IPS DF 4.7 (cell line): ENCODE results near the gene RIPOR3.

Experiments
- DNase-seq: peaks from one replicate; pipeline ENCODE4 v3.0.0-alpha.2; 2013; ENCODE audit warnings: low spot score; ENCODE audit errors: extremely low read depth

Gene RIPOR3

DNA sequence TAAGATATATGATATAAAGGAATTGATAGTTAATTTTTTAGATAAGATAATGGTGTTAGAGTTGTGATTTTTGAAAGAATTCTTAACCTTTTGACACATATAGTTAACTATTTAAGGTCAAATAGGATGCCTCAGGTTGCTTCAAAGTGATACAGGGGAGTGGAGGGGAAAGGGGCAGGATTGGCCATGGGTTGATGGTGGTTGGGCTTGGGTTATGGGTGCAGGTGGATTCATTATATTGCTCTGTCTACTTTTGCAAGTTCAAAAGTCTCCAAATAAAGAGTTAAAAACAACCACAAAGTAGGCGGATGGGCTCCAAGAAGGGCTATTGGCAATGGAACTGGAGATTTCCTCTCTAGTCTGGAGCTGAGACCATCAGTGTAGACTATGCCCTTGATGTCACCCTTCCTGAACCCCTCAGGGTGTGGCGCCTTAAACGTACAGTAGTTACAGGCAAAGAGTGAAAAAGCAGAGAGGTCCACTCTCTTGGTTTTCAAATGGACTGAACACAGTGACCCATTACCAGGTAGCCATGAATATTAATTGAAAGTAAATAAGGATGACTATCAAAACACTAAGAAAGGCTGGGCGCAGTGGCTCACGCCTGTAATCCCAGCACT is 100.0 kb downstream of the RIPOR3 start:
- no peak for DNase-seq

DNA sequence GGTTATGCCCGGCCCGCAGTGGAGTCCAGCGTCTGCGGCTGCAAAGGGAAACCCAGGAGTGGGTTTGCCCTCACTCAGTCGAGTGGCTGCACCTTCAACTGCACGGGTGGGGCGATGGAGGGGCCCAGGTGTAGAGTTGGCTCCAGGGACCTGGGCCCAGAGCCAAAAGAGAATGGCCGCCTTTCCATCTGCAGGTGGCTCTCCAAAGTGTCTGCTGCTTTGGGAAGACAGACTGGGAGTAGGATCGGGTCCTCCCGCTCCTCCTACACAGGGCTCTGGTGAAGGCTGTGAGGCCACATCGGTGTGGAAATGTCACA is 101.0 kb downstream of the RIPOR3 start:
- no peak for DNase-seq

DNA sequence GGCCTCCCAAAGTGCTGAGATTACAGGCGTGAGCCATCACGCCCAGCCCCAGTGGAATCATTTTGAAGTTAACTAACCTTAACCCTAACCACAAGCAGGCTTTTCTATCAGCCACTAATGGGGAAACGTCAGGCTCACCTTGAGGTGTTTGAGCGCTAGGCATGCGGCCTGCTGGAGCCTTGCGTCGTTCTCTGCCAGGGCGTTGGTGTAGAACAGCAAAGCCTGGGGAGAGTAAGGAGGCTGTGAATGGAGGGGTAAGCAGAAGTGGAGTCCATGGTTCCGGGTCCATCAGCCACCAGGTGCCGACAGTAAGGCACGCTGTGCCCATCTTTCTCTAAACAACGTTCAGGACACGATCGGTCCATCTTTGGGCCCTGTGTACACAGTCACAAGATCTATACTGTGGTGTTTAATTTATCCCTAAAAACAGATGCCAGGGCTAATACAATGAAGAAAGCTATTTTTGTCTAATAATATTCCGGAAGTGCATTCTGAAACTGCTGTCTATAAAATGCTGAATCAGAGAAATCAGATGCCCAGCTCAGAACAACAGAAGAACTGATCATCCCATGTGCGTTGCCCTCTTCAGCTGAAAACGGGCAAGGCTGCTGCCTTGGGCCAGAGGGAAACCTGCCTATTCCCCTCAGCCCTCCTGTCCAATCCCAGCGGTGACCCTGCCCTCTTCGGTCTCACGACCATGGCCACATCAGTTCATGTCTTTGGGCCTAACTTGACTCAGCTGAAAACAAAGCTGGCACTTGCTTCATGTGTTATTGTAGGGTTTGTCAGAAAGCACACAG is 101.6 kb downstream of the RIPOR3 start:
- no peak for DNase-seq

DNA sequence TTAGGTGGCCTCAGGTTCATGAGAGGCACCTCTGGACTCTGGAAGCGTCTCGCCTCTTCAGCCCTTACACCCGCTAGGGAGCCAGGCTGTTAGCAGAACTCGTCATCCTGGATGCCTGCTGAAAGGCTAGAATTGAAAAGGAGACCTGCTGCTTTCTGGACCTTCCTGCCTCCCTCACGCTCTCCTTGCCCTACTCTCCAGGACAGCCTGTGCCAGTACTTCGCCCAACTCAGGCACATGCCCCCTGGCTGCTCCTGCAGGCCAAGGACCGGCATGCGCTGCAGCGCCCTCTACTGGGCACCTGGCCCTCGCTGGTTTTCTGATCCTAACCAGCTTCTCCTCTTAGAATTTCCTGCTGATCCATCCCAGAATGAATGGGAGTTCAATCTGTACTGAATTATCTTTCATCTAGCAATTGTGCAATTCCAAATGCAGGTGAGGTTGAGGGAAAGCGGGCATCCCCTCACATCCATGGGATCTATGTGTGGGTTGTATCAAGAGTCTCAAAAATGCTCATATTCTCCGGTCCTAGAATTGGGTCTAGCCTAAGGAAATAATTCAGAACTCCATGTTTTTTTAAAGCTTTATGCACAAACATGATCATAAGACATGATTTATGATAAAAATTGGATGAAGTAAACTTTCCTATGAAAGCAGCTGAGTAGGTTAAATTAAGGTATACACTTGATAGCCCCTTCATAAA is 103.2 kb downstream of the RIPOR3 start:
- DNase-seq = no peak

DNA sequence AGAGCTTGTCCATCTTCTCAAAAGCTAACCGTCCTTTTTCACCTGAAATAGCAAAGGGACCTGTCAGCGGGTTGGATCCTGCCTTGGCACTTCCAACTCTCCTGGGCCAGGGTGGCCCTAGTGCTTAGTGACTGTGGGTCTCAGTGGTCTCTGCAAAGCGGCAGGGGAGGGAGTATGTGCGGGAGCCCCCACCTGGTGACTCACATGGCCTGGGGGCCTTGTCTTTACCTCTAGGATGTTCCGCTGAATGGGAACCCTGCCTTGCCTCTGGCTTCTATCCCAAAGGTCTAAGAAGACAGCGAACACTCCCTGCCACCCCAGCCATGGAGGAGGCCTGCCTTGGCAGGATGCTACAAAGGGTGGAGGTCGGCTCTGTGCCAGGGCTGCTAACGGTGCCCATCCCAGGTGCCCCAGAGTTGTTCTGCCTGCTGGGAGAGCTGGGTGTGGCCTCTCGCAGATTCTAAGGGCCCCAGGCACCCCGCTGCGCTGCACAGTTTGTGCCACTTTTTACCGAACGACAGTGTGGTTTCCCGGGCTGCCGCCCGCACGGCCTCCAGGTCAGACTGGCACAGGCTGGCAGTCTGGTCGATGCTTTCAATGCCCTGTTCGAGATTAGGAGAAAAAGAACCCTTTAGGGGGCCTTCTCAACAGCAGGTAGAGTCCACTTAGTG is 103.9 kb downstream of the RIPOR3 start:
- no peak for DNase-seq

DNA sequence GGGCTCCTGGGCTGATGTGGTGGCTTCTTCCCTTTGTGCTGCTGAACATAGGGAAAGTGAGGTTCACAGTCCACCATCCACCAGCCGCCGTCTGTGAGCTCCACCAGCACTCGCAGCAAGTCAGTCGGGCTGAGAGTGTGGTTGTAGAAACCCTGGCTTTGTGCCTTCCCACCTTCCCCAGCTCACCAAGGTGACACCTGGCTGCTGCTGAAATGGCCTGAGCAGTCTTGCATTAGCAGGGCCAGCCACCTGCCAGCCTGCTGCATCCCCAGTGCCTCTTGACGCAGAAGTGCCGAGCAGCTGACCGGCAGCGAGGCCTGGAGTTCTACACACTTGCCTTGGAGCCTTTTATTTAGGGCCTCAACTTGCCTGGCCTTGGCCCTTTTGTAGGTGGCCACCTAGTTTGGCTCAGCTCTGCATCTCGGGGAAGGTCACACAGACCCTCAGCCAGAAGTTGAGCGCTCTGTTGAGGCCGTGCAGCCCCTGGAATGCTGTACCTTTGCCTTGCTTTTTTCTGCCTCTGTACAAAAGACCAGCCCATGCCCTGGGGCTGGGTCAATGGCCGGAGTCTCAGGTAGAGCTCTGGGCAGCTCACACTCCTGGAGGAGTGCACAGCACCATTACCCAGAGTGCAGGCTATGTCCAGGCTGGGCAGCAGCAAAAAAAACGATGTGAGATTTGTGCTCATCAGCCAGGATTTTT is 104.7 kb downstream of the RIPOR3 start:
- no peak for DNase-seq

DNA sequence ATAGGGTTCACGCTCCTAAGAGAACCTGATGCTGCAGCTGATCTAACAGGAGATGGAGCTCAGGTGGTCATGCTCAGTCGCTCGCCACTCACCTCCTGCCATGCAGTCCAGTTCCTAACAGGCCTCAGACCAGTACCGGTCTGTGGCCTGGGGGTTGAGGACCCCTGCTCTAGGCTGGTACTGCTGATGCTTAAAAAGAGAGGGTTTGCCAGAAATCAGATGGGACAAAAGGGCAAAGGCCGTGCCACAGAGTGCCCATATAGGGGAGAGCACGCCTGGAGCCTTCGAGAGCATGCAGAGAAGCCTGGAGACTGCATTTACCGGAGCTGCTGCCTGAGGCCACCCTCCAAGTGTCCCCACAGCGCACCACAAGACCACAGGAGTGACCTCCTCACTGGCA is 105.7 kb downstream of the RIPOR3 start:
- no peak for DNase-seq

DNA sequence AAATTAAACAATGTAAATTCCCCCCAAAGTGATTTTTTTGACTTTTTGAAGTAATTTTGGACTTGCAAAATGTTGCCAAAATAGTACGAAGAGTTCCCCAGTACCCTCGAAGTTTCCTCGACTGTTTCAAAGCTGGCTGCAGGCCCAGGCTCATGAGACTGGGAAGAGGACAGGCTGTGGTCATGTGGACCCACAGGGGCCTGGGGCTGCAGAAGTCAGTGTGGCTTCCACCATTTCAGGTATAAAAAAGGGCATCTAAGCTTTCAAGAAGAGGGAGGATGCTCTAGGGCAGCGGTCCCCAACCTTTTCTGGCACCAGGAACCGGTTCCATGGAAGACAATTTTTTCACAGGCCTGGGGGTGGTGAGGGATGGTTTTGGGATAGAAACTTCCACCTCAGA is 106.1 kb downstream of the RIPOR3 start:
- no peak for DNase-seq

DNA sequence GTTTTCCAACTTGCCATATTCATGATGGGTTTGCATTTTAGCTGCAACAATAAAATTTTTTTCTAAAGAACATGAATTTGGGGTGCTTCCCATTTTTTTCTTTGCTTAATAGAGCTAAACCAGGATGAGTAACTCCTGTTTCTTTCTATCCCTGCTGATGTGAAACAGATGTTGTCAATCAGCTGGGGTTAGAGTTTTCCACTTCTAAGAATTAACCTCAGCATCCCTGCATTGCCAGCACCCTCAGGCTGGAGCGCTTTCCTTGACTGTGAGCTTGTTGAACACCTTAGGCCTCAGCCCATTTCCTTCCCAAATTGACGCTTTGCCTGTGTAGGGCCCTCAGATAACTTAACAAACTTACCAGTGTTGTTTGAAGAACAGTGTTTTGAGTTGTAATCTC is 106.7 kb downstream of the RIPOR3 start:
- DNase-seq = no peak

DNA sequence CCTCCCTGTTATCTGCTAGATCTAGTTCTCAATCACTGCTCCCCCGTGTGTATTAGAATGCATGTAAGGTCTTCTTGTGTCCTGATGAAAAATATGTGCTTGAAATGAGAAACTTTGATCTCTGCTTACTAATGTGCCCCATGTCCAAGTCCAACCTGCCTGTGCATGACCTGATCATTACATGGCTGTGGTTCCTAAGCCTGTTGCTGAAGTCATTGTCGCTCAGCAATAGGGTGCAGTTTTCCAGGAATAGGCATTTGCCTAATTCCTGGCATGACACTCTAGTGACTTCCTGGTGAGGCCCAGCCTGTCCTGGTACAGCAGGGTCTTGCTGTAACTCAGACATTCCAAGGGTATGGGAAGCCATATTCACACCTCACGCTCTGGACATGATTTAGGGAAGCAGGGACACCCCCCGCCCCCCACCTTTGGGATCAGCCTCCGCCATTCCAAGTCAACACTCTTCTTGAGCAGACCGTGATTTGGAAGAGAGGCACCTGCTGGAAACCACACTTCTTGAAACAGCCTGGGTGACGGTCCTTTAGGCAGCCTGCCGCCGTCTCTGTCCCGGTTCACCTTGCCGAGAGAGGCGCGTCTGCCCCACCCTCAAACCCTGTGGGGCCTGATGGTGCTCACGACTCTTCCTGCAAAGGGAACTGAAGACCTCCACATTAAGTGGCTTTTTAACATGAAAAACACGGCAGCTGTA is 107.7 kb downstream of the RIPOR3 start:
- no peak for DNase-seq

DNA sequence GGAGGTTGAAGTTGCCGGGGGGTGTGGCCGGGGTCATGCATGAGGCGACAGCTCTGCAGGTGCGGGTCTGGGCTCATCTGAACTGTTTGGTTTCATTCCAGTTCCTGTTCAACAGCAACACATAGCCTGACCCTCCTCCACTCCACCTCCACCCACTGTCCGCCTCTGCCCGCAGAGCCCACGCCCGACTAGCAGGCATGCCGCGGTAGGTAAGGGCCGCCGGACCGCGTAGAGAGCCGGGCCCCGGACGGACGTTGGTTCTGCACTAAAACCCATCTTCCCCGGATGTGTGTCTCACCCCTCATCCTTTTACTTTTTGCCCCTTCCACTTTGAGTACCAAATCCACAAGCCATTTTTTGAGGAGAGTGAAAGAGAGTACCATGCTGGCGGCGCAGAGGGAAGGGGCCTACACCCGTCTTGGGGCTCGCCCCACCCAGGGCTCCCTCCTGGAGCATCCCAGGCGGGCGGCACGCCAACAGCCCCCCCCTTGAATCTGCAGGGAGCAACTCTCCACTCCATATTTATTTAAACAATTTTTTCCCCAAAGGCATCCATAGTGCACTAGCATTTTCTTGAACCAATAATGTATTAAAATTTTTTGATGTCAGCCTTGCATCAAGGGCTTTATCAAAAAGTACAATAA is 108.6 kb downstream of the RIPOR3 start:
- DNase-seq = no peak

DNA sequence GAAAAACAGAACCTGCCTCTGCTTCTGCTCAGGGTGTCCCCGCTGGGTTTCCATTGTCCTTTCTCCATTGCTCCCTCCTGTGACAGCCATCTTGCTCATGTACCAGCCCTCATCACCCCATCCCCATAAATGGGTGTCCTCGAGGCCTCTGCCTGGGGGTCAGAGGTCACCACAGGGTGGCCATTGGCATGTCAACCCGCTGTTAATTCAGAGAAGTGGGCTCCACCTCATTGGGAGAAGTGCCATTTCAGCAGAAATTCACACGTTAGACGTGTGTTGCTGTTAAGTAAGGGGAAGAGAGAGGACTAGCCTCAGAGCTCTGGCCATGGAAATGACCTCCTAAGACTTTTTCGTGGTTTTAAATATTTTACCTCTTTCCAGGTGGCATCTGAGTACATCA is 109.2 kb downstream of the RIPOR3 start:
- DNase-seq = no peak

DNA sequence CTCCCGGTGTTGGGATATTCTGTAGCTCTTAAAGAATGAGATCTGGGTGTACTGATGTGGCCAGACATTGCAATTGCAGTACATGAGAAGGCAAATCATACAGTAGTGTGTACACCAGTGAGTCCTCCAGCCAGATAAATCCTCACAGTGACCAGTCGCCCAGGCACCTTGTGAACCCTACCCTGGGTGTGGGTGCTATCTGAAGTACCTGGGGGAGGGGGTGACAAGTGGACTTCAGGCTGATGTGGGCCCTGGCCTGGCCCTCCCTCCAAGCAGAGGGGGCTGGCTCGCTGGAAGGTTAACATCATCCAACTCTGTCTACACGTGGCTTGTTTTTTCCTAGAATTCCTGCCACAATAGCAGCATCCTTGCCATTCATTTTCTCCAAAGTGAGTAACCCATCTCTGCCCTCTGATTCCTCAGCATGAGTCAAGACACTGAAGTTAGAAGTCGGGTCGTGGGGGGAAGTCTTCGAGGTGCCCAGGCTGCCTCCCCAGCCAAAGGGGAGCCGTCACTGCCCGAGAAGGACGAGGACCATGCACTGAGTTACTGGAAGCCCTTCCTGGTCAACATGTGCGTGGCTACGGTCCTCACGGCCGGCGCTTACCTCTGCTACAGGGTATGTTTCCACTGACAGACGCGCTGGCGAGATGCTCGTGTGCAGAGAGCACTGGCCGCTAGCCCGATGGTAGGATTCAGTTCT is 110.3 kb downstream of the RIPOR3 start:
- no peak for DNase-seq

DNA sequence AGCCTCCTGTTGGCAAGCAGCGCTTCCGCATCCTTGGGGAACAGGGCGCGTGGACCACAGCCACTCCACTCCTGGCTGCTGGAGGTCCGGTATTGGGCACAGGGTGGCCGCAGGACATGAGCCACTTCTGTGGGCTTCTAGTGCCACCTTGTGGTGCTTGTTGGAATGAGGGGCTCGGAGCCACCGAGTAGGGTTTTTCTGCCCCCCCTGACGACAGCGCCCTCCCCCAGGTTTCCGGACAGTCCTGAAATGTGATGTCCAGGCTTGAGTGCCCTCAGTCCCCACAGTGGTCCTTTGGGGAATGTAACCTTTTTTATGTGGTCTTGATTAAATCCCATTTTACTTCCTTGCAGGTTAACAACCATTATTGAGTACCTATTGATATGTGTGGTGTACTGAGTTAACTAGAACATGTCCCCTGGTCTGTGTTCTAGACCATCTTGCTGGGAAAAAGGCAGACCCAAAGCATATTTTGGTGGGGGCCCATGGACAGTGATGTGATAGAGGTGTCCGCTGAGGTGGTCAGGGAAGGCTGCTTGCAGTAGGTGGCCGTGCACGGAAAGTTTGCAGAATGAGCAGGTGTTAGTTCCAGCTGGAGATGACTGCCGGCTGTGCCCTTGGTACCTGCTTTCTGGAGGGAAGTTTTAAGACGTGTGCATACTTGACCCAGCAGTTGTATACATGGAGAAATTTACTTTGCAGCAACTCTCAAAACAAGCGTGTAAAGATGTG is 111.2 kb downstream of the RIPOR3 start:
- DNase-seq = no peak

DNA sequence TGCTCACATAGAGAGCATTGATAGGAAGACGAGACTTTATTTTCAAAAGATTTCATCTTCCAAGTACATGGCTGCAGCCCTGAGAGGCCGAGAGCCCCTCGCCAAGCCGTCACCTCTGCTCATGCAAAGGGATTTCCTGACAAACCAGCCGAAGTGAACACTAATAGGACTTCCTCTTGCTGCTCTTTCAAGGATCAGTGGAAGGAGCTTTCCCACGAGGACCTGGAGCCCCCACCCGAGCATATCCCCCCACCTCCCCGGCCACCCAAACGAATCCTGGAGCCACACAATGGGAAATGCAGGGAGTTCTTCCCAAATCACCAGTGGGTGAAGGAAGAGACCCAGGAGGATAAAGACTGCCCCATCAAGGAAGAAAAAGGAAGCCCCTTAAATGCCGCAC is 111.8 kb downstream of the RIPOR3 start:
- no peak for DNase-seq

DNA sequence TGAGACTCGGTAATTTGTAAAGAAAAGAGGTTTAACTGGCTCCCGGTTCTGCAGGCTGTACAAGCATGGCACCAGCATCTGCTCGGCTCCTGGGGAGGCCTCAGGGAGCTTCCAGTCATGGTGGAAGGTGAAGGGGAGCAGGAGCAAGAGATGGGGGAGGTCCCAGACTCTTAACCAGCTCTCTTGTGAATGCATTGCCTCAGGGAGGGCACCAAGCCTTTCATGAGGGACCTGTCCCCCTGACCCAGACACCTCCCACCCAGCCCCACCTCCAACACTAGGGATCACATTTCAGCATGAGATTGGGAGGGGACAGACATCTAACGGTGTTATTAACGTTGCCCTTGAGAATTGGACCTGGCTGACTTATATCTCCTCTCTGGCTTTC is 112.6 kb downstream of the RIPOR3 start:
- DNase-seq = no peak

DNA sequence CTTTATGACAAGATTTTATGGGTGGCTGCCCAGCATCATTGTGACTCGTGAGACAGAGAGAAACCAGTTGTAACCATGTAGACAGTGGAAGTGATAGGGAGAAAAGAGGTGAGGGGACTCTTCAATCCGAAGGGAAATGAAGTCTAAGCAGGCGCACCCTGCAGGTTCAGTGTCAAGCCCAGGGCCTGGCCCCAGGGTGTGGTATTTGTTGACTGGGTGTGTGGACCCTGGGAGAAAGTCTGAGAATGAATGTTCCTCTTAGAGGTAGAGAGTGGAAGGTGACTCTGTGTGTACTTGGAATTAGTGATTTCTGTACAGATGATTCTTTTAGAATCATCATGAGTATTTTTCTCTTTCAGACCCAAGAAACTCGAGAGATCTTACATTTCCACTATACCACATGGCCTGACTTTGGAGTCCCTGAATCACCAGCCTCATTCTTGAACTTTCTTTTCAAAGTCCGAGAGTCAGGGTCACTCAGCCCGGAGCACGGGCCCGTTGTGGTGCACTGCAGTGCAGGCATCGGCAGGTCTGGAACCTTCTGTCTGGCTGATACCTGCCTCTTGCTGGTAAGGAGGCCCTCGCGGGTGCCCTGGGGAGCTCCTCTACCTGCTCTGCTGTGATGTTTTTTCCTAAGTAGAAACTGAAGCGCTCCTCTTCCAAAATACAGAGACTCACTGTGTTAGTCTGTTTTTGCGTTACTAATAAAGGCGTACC is 113.1 kb downstream of the RIPOR3 start:
- DNase-seq = no peak

DNA sequence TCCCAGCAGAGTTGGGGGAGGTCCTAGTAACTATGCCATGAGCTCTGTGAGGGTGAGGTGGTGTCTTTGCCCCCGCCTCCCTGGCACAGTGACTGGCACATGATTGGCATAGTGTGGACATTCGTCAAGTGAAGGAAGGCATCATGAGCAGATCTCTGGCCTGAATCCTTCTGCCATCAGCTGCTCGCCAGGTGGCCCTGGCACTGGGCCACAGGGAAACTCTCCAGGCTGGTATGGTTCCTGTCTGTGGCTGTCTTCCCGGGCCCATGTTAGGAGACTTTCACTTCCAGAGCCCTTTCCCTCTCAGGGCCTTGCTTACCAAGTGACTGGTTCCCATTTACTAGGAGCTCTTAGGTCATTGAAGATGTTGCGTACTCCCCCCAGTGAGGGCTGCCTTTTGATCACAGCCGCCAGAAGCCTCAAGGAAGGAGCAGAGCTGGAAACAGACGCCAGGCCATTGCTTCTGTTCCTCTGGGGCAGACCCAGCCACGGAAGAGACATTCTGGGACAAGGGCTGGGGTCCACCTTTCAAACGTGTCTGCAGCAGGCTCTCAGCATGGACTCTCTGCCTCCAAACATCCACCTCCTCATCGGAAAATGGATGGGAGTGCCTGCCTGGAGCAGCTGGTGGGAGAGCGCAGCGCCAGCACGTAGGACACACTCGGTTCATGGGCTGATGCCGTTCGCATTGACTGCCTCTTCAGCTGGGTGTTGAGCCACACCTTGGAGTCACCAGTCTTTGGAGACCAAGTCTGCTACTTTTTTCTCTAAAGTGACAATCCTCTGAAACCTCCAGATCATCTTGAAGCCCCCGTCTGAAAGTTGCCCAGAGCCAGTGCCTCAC is 113.9 kb downstream of the RIPOR3 start:
- DNase-seq = no peak
